M059J (cell line): ENCODE results near the gene KBTBD12. TPM values are rescaled to one million over a fixed set of nuclear protein-coding genes. Genes with fewer than 3 reads are reported as not detected.

ENCODE experiments used
- DNase-seq: peaks from one replicate; pipeline ENCODE4 v3.0.0-alpha.2; 2012; ENCODE audit warnings: low read depth
- total RNA-seq: library from RNA; depleted of rRNA; stranded (reverse); fragments of >200 nt; shearing (Covaris generic); gene quantifications from 2 replicates; pipeline ENCODE4 v1.2.3, GENCODE V29; 2014; rRNA removed

KBTBD12 gene
- total RNA-seq, 1 experiment from 2014 or later, result 0.57 TPM

DNA sequence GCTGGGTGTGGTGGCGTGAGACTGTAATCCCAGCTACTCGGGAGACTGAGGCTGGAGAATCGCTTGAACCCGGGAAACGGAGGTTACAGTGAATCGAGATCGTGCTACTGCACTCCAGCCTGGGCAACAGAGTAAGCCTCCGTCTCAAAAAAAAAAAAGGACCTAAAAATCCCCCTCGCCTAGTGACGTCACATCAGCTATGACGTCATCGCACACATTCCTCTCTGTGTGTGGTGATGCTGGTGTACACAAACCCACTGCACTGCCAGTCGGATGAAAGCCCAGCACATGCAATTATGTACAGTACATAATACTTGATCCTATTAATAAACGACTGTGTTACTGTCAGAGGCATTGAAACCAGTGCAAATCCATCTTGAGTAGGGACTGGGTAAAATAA lies 97.0 kb downstream of the KBTBD12 start:
- DNase-seq, result no peak

DNA sequence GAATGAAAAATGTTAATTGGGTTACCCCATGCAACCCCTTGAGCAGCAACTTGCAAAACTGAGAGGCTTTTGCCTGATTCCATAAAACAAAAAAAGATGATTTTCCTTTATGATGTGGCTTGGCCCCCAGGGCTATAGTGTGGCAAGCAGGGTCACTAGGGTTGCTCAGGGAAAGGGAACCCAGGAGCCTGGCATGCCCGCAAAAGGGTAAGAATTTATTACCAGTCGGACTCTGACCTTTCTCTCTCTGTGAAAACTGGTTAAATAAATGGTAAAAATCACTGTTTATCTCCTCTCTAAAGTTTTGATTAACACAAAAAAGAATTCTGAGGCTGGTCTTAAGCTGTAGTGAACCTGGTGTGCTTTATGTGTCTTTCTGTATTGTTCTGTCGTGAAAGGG lies 99.5 kb downstream of the KBTBD12 start:
- no peak for DNase-seq

DNA sequence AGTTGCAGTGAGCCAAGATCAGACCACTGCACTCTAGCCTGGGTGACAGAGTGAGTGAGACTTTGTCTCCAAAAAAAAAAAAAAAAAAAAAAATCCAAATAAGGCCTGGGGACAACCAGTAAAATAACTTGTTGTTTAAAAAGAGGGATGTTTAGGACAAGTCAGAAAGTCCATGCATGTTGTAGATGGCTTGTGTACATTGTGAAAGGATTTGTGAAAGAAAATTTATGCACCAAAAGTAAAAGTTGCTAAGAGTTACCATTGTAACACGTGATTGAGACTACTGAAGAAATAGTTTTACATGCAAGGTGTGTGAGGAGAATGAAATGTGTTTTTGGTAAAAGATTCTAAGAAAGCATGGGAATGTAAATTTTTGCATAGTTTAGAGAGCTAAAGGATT lies 101.5 kb downstream of the KBTBD12 start:
- DNase-seq, result no peak

- DNase-seq, result no peak
Measured at GRCh38 chr3:128021768-128022372, 106.8 kb downstream of the KBTBD12 start.

DNA sequence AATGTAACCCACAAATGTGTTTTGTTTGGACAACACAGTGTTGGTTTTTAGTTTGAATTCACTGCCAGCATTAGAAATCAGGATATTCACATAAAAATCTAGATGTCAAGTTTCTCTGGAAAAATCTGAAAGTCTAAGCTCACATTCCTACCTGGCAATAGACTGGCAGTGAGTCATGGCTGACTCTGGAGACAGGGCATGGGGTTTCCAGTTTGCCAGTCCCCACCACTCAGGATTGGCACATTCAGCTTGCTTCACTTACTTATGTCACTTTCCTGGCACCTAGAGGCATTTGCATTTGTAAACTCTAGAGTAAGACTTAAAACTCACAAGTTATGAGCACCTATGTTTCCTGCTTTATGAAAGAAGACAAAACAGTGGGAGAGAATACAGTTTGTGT lies 118.1 kb downstream of the KBTBD12 start:
- peak; percentile 60 for DNase-seq

GRCh38 chr3:128036119-128036518 lies 121.1 kb downstream of the KBTBD12 start:
- DNase-seq, result no peak

Other genes with a start within 250 kb of the KBTBD12 start
- gene ABTB1, start 242.3 kb upstream of the KBTBD12 start, total RNA-seq, result 0.52 and 2.1 TPM in 2 replicates
- 11.9 and 17.0 TPM in 2 replicates for gene MGLL, start 92.7 kb upstream of the KBTBD12 start, total RNA-seq
- gene SEC61A1, start 137.2 kb downstream of the KBTBD12 start, total RNA-seq, result 469 and 512 TPM in 2 replicates
- 93.9 and 127 TPM in 2 replicates for gene RUVBL1, start 208.6 kb downstream of the KBTBD12 start, total RNA-seq
- gene EEFSEC, start 238.2 kb downstream of the KBTBD12 start, total RNA-seq, result 13.8 and 14.3 TPM in 2 replicates